ENCODE results near the gene NUP214.

DNA sequence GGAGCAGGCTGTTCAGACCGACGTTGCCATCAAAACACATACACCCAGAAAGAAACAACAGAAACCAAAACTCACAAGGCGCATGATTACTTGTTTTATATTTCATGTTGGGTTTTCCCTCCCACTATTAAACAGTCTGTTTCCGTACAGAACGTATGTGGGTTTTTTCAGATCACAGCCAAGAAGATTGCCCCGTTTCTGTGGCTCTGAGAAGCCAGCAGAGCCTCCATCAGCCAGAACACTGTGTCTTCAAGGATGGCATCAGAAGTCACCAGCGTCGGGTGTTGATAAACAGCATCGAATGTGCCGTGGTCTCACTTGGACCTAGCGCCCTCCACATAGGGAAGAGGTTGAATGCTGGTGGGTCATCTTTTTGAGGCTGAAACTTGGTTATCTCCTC, 108.2 kb downstream of the NUP214 start:
- TF ChIP-seq, protein P1, sequence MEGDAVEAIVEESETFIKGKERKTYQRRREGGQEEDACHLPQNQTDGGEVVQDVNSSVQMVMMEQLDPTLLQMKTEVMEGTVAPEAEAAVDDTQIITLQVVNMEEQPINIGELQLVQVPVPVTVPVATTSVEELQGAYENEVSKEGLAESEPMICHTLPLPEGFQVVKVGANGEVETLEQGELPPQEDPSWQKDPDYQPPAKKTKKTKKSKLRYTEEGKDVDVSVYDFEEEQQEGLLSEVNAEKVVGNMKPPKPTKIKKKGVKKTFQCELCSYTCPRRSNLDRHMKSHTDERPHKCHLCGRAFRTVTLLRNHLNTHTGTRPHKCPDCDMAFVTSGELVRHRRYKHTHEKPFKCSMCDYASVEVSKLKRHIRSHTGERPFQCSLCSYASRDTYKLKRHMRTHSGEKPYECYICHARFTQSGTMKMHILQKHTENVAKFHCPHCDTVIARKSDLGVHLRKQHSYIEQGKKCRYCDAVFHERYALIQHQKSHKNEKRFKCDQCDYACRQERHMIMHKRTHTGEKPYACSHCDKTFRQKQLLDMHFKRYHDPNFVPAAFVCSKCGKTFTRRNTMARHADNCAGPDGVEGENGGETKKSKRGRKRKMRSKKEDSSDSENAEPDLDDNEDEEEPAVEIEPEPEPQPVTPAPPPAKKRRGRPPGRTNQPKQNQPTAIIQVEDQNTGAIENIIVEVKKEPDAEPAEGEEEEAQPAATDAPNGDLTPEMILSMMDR (IDR thresholded peaks at IDR 0.05), result no peak
- TF ChIP-seq POLR2A (IDR thresholded peaks at IDR 0.05), result no peak
- TF ChIP-seq POLR2AphosphoS5 (IDR thresholded peaks at IDR 0.05; ENCODE audit: insufficient read depth in 1 of 2, low read depth in 1 of 2), result no peak

Measured in vagina (tissue), 2 donors.